Natural killer cell treated with Interleukin-12 subunit alpha and Interleukin-12 subunit beta and Interleukin-15 and Interleukin-18, amount 100 ng/mL, for 72 hours (primary cell): ENCODE measurements around the gene C17orf50. TPM values are rescaled to one million over a fixed set of nuclear protein-coding genes. Genes with fewer than 3 reads are reported as not detected.

ENCODE experiments used
- ATAC-seq, 2 donors: fragments of 150-1000 bp; cut with Tn5 transposase in 1 of 2; sonication (Bioruptor Pico), chemical (Tn5 transposase) in 1 of 2; 2 replicates each; pipeline ENCODE4 v1.10.0; 2021
- DNase-seq: peaks from one replicate; pipeline ENCODE4 v3.0.0; 2022; ENCODE audit warnings: low spot score
- H3K27ac Mint-ChIP-seq, 2 donors: 1 replicate in 1 of 2; 2 replicates in 1 of 2; pipeline ENCODE4 v1.8.0; 2022; ENCODE audit warnings: mixed read lengths in 2 of 2, mild to moderate bottlenecking in 1 of 2, moderate library complexity in 1 of 2
- H3K27me3 Mint-ChIP-seq, 2 donors: 1 replicate in 1 of 2; 2 replicates in 1 of 2; pipeline ENCODE4 v1.8.0; 2022; ENCODE audit warnings: mixed read lengths in 2 of 2
- H3K36me3 Mint-ChIP-seq: one replicate; pipeline ENCODE4 v1.8.0; 2022; ENCODE audit warnings: mixed read lengths
- H3K4me1 Mint-ChIP-seq, 2 donors: 1 replicate in 1 of 2; 2 replicates in 1 of 2; pipeline ENCODE4 v1.8.0; 2022; ENCODE audit warnings: low read depth in 2 of 2, mixed read lengths in 2 of 2, mild to moderate bottlenecking in 1 of 2
- H3K4me3 Mint-ChIP-seq: one replicate; pipeline ENCODE4 v1.8.0; 2022; ENCODE audit warnings: mixed read lengths
- H3K9me3 Mint-ChIP-seq: 2 replicates; pipeline ENCODE4 v1.8.0; 2022; ENCODE audit warnings: mixed read lengths
- total RNA-seq, 2 donors: library from RNA; stranded (reverse); gene quantifications; one replicate each; pipeline ENCODE4 v1.2.3, GENCODE V29; 2022

The C17orf50 gene
- total RNA-seq, 2 donors from 2014 or later = not detected

GRCh38 chr17:35795007-35795870 lies 34.6 kb downstream of the C17orf50 start, which contains the start of gene MMP28:
MMP28 (minus strand) TSS chr17:35795641; CDS start chr17:35795377, 264 bp downstream.
- Mint-ChIP-seq H3K27ac (no peak within 1 kb of the TSS), H3K27me3 (peaks cover 40 to 53% of the 10 kb centered on the region in 2 donors), H3K9me3 (no peaks in the 10 kb centered on the region)

DNA sequence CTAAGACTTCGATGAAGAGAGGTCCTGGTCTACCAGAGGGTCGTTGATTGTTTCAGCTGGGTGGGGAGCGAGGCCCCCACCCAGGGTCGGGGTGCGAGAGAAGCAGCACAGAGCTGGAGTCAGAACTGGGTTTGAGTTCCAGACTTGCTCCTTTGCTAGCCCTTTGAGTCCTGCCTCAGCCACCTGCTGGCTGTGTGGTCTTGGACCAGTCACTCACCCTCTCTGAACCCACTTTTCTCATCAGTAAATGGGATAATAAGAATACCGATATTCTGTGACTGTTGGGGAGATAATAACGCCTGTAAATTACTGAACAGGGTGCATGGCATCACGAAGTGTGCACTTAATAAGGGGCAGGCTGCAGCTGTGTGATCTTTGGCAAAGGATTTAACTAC lies 35.2 kb downstream of the C17orf50 start:
- H3K27ac Mint-ChIP-seq = no peak overlapping the region
- DNase-seq = no peak
- ATAC-seq = no peak
- no peaks in the 10 kb centered on the region for H3K9me3 Mint-ChIP-seq
- no peaks in the 10 kb centered on the region for H3K36me3 Mint-ChIP-seq
- H3K4me1 Mint-ChIP-seq = peaks cover 4 to 8% of the 10 kb centered on the region in 2 donors
- H3K27me3 Mint-ChIP-seq = peaks cover 40 to 55% of the 10 kb centered on the region in 2 donors
- H3K4me3 Mint-ChIP-seq = peak overlapping the region; percentile 73

More at GRCh38 chr17:35795007-35795870, 34.6 kb downstream of the C17orf50 start, which contains the start of gene MMP28:
- H3K36me3 Mint-ChIP-seq = no peaks in the 10 kb centered on the region
- peaks cover 4 to 8% of the 10 kb centered on the region in 2 donors for H3K4me1 Mint-ChIP-seq
- peak within 1 kb of the TSS; percentile 73 for H3K4me3 Mint-ChIP-seq
- ATAC-seq (peak; percentile 77 to 86), DNase-seq (peak; percentile 74)

GRCh38 chr17:35796942-35797341 lies 36.3 kb downstream of the C17orf50 start:
- no peaks in the 10 kb centered on the region for H3K36me3 Mint-ChIP-seq
- peaks cover 4 to 8% of the 10 kb centered on the region in 2 donors for H3K4me1 Mint-ChIP-seq
- peaks cover 42 to 52% of the 10 kb centered on the region in 2 donors for H3K27me3 Mint-ChIP-seq
- no peaks in the 10 kb centered on the region for H3K9me3 Mint-ChIP-seq
- DNase-seq = no peak
- H3K27ac Mint-ChIP-seq = no peak overlapping the region
- ATAC-seq = no peak
- no peak overlapping the region for H3K4me3 Mint-ChIP-seq

DNA sequence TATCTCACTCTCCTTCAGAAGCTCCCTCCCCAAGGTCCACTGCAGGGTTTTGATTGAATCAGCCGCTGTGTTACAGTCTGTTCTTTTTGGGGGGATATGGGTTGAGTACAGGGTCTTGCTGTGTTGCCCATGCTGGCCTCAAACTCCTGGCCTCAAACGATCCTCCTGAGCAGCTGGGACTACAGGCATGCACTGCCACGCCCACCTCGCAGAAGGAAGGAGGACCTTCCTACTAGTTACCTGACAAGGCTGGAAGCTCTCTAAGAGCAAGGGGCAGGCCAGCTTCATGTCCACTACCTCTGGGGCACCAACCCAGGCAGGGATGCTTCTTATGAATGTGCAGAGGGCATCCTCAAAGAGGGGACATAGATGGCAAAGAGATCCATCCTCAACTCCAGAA lies 36.7 kb downstream of the C17orf50 start:
- DNase-seq (no peak), ATAC-seq (no peak)
- Mint-ChIP-seq H3K27me3 (peaks cover 39 to 47% of the 10 kb centered on the region in 2 donors), H3K4me1 (peaks cover 4 to 8% of the 10 kb centered on the region in 2 donors), H3K36me3 (no peaks in the 10 kb centered on the region), H3K4me3 (no peak overlapping the region), H3K9me3 (no peaks in the 10 kb centered on the region), H3K27ac (no peak overlapping the region)

- H3K4me3 Mint-ChIP-seq = no peak overlapping the region
- no peaks in the 10 kb centered on the region for H3K36me3 Mint-ChIP-seq
- DNase-seq (no peak), ATAC-seq (no peak)
- H3K27ac Mint-ChIP-seq = no peak overlapping the region
- H3K9me3 Mint-ChIP-seq = no peaks in the 10 kb centered on the region
- peaks cover 35 to 42% of the 10 kb centered on the region in 2 donors for H3K27me3 Mint-ChIP-seq
- H3K4me1 Mint-ChIP-seq = peaks cover 4 to 8% of the 10 kb centered on the region in 2 donors
Measured at GRCh38 chr17:35797918-35798317, 37.2 kb downstream of the C17orf50 start.

DNA sequence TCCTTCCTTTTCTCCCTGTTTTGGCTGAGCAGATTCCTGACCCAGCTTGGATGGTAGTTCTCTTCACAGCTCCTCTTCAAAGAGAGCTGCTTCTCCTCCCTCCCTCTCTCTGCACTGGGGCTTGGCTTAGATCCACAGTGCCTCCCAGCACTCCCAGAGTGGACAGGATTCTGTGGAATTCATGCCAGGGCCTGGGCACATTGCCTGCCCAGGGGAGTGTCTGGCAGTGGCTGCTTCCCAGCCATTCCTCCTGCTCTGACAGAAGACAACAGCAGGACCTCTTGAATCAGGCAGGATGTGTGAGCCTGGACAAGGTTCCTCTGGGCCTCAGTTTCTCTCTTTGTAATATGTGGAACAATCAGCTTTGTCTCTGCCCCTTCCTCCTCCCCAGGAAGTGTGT lies 39.3 kb downstream of the C17orf50 start:
- H3K4me3 Mint-ChIP-seq = no peak overlapping the region
- H3K9me3 Mint-ChIP-seq = no peaks in the 10 kb centered on the region
- no peaks in the 10 kb centered on the region for H3K36me3 Mint-ChIP-seq
- no peak for ATAC-seq
- H3K4me1 Mint-ChIP-seq = peaks cover 9 to 12% of the 10 kb centered on the region in 2 donors
- peaks cover 24 to 34% of the 10 kb centered on the region in 2 donors for H3K27me3 Mint-ChIP-seq
- no peak for DNase-seq
- peak overlapping the region in 1 of 2 donors; percentile 13 for H3K27ac Mint-ChIP-seq

- no peaks in the 10 kb centered on the region for H3K9me3 Mint-ChIP-seq
- H3K4me3 Mint-ChIP-seq = no peak overlapping the region
- H3K36me3 Mint-ChIP-seq = no peaks in the 10 kb centered on the region
- no peak overlapping the region for H3K27ac Mint-ChIP-seq
- peaks cover 19 to 23% of the 10 kb centered on the region in 2 donors for H3K27me3 Mint-ChIP-seq
- H3K4me1 Mint-ChIP-seq = peaks cover 7% of the 10 kb centered on the region in 2 donors
- ATAC-seq (no peak), DNase-seq (no peak)
Measured at GRCh38 chr17:35801583-35802224, 41.0 kb downstream of the C17orf50 start.

- Mint-ChIP-seq H3K4me1 (peaks cover 23 to 28% of the 10 kb centered on the region in 2 donors), H3K9me3 (no peaks in the 10 kb centered on the region), H3K27me3 (peaks cover 8% of the 10 kb centered on the region in 2 donors), H3K36me3 (peaks cover under 1% of the 10 kb centered on the region), H3K27ac (no peak overlapping the region), H3K4me3 (no peak overlapping the region)
- ATAC-seq = peak in 1 of 2 donors; percentile 29
- peak; percentile 63 for DNase-seq
Measured at GRCh38 chr17:35804658-35805192, 44.0 kb downstream of the C17orf50 start.

GRCh38 chr17:35807371-35808144 lies 46.9 kb downstream of the C17orf50 start:
- H3K36me3 Mint-ChIP-seq = peaks cover 11% of the 10 kb centered on the region
- no peaks in the 10 kb centered on the region for H3K27me3 Mint-ChIP-seq
- H3K27ac Mint-ChIP-seq = peak overlapping the region; percentile 94 to 95
- H3K9me3 Mint-ChIP-seq = no peaks in the 10 kb centered on the region
- H3K4me3 Mint-ChIP-seq = peak overlapping the region; percentile 95
- ATAC-seq = no peak
- H3K4me1 Mint-ChIP-seq = peaks cover 35 to 48% of the 10 kb centered on the region in 2 donors
- no peak for DNase-seq

- DNase-seq (no peak), ATAC-seq (no peak)
- H3K36me3 Mint-ChIP-seq = peaks cover 15% of the 10 kb centered on the region
- peak overlapping the region; percentile 94 to 95 for H3K27ac Mint-ChIP-seq
- no peaks in the 10 kb centered on the region for H3K27me3 Mint-ChIP-seq
- peaks cover 39 to 54% of the 10 kb centered on the region in 2 donors for H3K4me1 Mint-ChIP-seq
- no peaks in the 10 kb centered on the region for H3K9me3 Mint-ChIP-seq
- peak overlapping the region; percentile 95 for H3K4me3 Mint-ChIP-seq
Measured at GRCh38 chr17:35808240-35808961, 47.7 kb downstream of the C17orf50 start.

GRCh38 chr17:35808962-35809854 lies 48.5 kb downstream of the C17orf50 start, which contains the start of gene TAF15:
TAF15 (plus strand) TSS chr17:35809484; CDS start chr17:35809570, 86 bp downstream.
- ATAC-seq (peak; percentile 99), DNase-seq (peak; percentile 98)
- Mint-ChIP-seq H3K27ac (peak within 1 kb of the TSS; percentile 94 to 95), H3K36me3 (peaks cover 18% of the 10 kb centered on the region), H3K4me1 (peaks cover 44 to 59% of the 10 kb centered on the region in 2 donors), H3K9me3 (no peaks in the 10 kb centered on the region), H3K4me3 (peak within 1 kb of the TSS; percentile 95), H3K27me3 (no peaks in the 10 kb centered on the region)
